Progenitor cell of endocrine pancreas (in vitro differentiated cells): ENCODE results near the gene TIGD3. TPM values are rescaled to one million over a fixed set of nuclear protein-coding genes. Genes with fewer than 3 reads are reported as not detected.

Experiments
- DNase-seq: peaks from one replicate; pipeline ENCODE4 v3.0.0; 2021; ENCODE audit warnings: low spot score; ENCODE audit not compliant: unreplicated experiment
- H3K27ac Mint-ChIP-seq: 2 replicates; pipeline ENCODE4 v1.8.0; 2021; ENCODE audit warnings: mild to moderate bottlenecking, moderate library complexity, mixed read lengths
- H3K27me3 Mint-ChIP-seq: 2 replicates; pipeline ENCODE4 v1.8.0; 2021; ENCODE audit warnings: mixed read lengths
- H3K36me3 Mint-ChIP-seq: 2 replicates; pipeline ENCODE4 v1.8.0; 2022; ENCODE audit warnings: mixed read lengths; ENCODE audit not compliant: insufficient read depth
- H3K4me1 Mint-ChIP-seq: 2 replicates; pipeline ENCODE4 v1.8.0; 2021; ENCODE audit warnings: low read depth, mixed read lengths
- H3K4me3 Mint-ChIP-seq: 2 replicates; pipeline ENCODE4 v1.8.0; 2021; ENCODE audit warnings: low read depth, mild to moderate bottlenecking, moderate library complexity, mixed read lengths
- H3K9me3 Mint-ChIP-seq: 2 replicates; pipeline ENCODE4 v1.8.0; 2021; ENCODE audit warnings: low read depth, mixed read lengths
- total RNA-seq: library from RNA; stranded (reverse); gene quantifications from 2 replicates; pipeline ENCODE4 v1.2.1, GENCODE V29; 2021
- TF ChIP-seq, protein P1 (sequence below): fragments of 200-600 bp; sonication (generic); IDR thresholded peaks from one replicate; pipeline ENCODE4 v1.5.0; 2021; ENCODE audit warnings: antibody characterized with exemption, mild to moderate bottlenecking; ENCODE audit not compliant: unreplicated experiment

Gene TIGD3
- total RNA-seq, 1 donor from 2014 or later: 3.0 TPM

DNA sequence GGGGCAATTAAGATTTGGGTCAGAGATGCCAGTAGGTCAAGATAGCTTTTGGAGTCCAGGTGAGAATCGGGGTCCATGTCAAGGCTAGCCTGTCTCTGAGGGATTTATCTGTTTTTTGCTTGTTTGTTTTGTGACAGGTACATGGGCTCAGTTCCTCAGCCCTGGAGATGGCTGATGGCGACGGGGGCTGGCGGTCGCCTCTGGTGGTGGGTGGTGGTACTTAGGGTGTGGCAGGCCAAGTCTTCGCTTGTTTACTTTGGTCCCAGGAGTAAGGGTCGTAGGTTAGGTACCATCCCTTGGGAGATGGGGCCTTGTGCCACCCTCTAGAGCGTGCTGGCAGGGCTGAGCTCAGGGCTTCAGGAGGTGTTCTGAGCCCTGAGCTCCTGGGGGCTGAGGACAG lies 23.2 kb downstream of the TIGD3 start:
- H3K27me3 Mint-ChIP-seq: no peaks in the 10 kb centered on the region
- H3K4me3 Mint-ChIP-seq: no peak overlapping the region
- H3K27ac Mint-ChIP-seq: no peak overlapping the region
- peaks cover 23% of the 10 kb centered on the region for H3K4me1 Mint-ChIP-seq
- no peak for DNase-seq
- TF ChIP-seq, protein P1, sequence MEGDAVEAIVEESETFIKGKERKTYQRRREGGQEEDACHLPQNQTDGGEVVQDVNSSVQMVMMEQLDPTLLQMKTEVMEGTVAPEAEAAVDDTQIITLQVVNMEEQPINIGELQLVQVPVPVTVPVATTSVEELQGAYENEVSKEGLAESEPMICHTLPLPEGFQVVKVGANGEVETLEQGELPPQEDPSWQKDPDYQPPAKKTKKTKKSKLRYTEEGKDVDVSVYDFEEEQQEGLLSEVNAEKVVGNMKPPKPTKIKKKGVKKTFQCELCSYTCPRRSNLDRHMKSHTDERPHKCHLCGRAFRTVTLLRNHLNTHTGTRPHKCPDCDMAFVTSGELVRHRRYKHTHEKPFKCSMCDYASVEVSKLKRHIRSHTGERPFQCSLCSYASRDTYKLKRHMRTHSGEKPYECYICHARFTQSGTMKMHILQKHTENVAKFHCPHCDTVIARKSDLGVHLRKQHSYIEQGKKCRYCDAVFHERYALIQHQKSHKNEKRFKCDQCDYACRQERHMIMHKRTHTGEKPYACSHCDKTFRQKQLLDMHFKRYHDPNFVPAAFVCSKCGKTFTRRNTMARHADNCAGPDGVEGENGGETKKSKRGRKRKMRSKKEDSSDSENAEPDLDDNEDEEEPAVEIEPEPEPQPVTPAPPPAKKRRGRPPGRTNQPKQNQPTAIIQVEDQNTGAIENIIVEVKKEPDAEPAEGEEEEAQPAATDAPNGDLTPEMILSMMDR: peak; percentile 41
- H3K36me3 Mint-ChIP-seq: no peaks in the 10 kb centered on the region
- H3K9me3 Mint-ChIP-seq: no peaks in the 10 kb centered on the region

DNA sequence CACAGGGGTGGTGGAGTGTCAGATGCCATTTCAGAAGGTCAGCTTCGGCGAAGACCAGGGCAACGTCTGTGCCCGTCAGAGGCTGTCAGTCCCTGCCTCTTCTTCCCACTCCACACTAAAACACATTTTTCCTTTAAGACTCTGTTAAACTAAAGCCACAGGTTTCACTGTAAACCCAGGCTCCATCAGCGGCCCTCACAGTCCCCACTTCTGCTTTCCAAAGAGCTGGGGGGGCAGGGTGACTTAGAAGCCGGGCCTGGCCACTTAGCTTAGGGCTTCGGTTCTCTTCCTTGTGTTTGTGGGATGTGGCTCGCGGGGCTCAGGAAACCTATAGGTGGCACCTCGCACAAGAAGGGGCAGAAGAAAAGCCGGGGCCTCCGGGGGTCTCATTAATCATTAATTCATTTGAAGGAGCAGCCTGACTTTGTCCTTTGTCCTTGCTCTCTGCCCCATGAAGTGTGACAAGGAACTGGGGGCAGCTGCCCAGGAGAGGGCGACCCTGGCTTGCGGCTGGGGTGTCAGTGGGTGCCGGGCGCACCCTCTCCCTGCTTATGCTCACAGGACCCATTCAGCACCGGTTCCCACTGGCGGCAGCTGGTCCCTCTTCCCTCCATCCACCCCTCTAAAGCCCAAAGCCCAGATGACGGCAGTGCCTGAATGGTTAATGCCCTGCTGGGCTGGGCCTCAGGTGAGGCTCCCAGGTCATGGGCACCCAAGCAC lies 23.8 kb downstream of the TIGD3 start:
- TF ChIP-seq, protein P1: no peak
- Mint-ChIP-seq H3K27me3 (no peaks in the 10 kb centered on the region), H3K9me3 (no peaks in the 10 kb centered on the region), H3K27ac (peak overlapping the region; percentile 62), H3K36me3 (no peaks in the 10 kb centered on the region), H3K4me3 (no peak overlapping the region), H3K4me1 (peaks cover 27% of the 10 kb centered on the region)
- DNase-seq: no peak

DNA sequence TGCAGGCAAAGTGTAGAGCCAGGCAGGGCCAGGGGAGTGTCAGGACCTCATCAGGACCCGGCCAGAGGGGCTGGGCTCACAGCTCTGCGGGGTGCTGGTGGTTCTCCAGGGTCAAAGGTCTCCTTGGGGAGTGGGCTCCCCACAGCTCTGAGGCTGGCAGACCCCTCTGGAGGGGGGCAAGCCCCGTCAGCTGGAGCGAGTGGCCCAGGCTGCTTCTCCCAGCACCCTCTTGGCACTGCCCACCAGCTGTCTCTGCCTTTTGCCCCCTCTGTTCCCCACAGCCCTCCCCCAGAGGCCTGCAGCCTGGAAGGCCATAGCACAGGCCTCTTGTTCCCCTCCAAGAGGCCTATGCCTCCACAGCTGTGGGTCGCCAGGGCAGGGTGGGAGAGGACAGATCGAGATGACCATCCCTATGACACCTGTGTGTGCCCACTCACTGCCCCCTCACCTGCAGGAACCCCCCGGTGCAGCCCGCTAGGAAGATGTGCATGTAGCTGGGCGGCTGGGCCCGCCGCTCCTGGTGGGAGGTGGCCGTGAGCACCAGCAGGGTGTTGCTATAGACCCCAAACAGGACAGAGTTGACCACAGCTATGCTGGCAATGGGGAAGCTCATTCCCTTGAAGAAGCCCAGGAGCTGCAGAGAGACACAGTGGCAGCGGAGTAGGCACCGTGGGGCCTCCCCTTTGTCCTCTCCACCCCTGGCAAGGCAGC lies 24.5 kb downstream of the TIGD3 start:
- Mint-ChIP-seq H3K4me1 (peaks cover 31% of the 10 kb centered on the region), H3K36me3 (no peaks in the 10 kb centered on the region), H3K27ac (peak overlapping the region; percentile 62), H3K9me3 (no peaks in the 10 kb centered on the region), H3K4me3 (no peak overlapping the region), H3K27me3 (no peaks in the 10 kb centered on the region)
- DNase-seq: no peak
- TF ChIP-seq, protein P1: no peak

DNA sequence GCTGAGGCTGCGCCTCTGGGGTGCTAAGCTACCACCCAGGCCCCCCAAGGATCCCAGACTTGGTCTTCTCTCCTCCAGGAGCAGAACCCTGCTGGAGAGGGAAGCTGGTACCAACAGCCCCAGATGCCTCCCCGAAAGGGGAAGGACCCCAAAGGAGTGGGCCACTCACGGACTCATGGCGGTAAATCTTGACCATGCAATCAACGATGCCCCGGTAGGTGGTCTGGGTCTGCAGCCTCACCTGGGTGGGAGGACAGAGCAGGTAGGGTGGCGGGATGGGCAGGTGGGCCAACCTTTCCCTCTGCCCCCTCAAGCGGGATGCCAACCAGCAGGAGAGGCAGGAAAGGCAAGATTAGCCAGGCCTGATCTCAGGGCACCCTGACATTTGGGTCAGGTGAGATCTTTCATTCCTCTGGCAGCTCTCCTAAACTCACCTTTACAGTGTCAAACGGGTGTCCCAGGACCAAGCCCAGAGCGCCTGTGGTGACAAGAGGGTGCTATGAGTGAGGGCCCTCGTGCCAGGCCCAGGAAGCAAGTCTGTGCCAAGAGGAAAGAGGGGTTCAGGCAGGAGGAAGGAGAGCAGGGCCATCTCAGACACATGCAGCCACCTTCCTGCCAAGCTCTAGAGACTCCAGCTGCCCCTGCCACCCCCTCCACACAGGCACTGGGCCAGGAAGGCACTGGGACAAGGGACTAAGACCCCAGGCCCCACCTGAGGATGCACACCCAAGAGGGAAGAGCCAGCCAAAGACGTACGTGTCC lies 25.3 kb downstream of the TIGD3 start:
- H3K4me1 Mint-ChIP-seq: peaks cover 32% of the 10 kb centered on the region
- DNase-seq: no peak
- H3K27me3 Mint-ChIP-seq: no peaks in the 10 kb centered on the region
- no peak overlapping the region for H3K4me3 Mint-ChIP-seq
- H3K27ac Mint-ChIP-seq: peak overlapping the region; percentile 20
- H3K9me3 Mint-ChIP-seq: no peaks in the 10 kb centered on the region
- TF ChIP-seq, protein P1: no peak
- H3K36me3 Mint-ChIP-seq: no peaks in the 10 kb centered on the region

DNA sequence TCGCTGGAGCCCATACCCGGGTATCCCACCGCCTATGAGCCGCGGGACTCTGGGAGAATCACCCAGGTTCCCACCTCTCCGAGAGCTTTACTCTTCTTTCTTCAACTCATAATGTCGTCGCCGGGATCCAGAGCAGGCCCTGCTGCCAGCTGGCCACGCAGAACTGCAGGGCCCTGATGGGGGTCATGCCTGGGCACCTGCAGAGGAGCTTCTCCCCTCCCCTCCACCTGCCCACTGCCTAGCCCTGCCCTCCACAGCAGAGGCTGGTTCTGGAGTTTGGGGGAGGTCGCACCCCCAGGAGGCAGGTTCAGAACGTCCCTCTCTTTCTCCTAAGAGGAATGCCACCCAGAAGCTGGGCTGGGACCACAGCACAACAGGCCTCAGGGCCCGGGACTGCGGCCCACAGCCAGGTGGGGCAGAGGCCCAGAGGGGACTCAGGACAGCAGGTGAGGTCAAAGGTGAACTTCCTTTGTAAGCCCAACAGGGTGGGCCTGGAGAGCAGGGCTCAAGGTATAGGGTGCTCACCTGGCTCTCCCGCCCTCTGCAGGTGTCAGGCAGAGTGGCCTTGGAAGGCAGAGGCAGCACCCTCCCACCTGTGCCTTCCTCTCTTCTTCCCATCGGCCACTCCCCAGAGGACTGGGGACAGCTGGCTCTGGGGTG lies 26.0 kb downstream of the TIGD3 start:
- Mint-ChIP-seq H3K4me1 (peaks cover 32% of the 10 kb centered on the region), H3K27ac (peak overlapping the region; percentile 84), H3K9me3 (no peaks in the 10 kb centered on the region), H3K36me3 (no peaks in the 10 kb centered on the region), H3K4me3 (no peak overlapping the region), H3K27me3 (no peaks in the 10 kb centered on the region)
- TF ChIP-seq, protein P1: peak; percentile 24
- no peak for DNase-seq
